ENCODE measurements around the gene MED29.

MED29 gene

DNA sequence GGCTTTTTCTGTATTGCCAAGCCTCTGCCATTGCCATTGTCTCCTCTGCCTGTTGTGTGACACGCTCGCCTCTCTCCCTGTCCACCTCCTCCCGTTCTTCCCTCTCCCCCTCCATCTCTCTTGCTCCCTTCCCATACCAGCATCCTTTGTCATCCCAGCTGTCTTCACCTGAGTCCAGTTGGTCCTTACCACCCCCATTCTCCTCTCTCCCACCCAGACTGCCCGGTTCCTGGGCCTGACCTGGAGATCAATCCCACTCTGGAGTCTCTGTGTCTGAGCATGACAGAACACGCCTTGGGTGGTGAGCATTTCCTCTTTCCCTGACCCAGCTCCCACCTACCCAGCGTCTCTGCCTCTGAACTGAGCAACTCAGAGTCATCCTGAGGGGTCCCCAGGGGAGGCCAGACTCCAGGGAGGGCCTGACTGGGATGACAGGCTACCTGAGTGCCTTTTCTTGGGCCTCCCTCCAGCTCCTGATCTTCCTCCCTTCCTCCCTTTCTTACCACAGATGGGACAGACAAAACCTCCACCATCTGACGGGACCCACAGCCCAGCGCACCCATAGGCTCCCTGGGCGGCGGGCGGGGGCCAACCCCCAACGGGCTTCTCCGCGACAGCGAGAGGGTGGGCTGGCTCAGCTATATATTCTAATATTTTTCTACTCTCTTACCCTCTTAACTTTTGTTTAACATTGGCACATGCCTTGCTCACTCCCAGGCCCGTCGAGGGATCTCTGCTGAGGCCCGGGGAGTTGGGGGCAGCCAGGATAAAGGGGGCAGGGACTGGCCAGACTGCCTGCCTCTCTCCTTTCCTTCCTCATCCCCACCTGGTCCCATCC lies 8.0 kb upstream of the MED29 start:
- TF ChIP-seq POLR2AphosphoS5 (IDR thresholded peaks at IDR 0.05; ENCODE audit: low read depth, low read length) (no peak), TAF1 (IDR thresholded peaks at IDR 0.05; ENCODE audit: borderline replicate concordance, insufficient read depth, low read length) (no peak), FOXP2 (optimal IDR thresholded peaks at IDR 0.05; ENCODE audit: borderline replicate concordance, extremely low read depth, extremely low read length, insufficient read depth) (no peak), SIN3A (IDR thresholded peaks at IDR 0.05; ENCODE audit: borderline replicate concordance, insufficient read depth, low read length) (no peak)
- TF ChIP-seq, protein P1, sequence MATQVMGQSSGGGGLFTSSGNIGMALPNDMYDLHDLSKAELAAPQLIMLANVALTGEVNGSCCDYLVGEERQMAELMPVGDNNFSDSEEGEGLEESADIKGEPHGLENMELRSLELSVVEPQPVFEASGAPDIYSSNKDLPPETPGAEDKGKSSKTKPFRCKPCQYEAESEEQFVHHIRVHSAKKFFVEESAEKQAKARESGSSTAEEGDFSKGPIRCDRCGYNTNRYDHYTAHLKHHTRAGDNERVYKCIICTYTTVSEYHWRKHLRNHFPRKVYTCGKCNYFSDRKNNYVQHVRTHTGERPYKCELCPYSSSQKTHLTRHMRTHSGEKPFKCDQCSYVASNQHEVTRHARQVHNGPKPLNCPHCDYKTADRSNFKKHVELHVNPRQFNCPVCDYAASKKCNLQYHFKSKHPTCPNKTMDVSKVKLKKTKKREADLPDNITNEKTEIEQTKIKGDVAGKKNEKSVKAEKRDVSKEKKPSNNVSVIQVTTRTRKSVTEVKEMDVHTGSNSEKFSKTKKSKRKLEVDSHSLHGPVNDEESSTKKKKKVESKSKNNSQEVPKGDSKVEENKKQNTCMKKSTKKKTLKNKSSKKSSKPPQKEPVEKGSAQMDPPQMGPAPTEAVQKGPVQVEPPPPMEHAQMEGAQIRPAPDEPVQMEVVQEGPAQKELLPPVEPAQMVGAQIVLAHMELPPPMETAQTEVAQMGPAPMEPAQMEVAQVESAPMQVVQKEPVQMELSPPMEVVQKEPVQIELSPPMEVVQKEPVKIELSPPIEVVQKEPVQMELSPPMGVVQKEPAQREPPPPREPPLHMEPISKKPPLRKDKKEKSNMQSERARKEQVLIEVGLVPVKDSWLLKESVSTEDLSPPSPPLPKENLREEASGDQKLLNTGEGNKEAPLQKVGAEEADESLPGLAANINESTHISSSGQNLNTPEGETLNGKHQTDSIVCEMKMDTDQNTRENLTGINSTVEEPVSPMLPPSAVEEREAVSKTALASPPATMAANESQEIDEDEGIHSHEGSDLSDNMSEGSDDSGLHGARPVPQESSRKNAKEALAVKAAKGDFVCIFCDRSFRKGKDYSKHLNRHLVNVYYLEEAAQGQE (IDR thresholded peaks at IDR 0.05; ENCODE audit: insufficient read depth in 1 of 2, low read depth in 2 of 2, low read length in 2 of 2): no peak

DNA sequence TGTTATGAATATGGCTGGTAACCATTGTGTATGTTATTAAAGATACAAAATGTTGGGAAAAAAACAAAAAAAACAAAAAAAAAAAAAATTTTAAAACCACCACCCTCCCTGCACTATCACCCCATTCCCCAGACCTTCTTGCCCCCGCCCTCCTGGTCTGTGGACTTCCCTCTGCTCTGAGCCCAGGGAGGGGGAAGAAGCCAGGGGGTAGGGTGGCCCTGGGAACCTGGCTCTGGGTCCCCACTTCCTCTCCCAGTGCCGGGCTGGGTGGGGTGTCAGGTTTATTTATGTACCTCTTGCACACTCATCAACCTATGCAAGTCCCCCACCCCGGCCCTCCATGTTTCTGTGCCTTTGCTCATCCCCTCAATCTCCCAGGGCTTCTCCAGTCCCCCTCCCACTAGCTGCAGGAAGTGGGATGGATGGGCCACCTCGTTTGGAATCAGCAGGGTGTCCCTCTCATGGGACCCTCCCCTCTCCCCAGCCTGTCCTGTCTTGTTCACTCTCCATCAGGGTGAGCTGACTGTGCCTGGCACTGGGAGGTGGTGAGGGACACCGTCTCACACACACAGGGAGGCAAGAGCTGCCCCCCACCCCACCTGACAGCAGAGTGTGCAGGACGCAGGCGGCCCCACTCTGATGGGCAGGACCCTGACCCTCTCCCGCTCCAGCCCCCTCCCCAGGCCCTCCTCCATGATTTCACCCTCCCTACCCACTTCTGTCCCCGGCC lies 6.2 kb upstream of the MED29 start:
- TF ChIP-seq SIN3A (IDR thresholded peaks at IDR 0.05; ENCODE audit: borderline replicate concordance, insufficient read depth, low read length) (no peak), POLR2AphosphoS5 (IDR thresholded peaks at IDR 0.05; ENCODE audit: low read depth, low read length) (no peak), FOXP2 (optimal IDR thresholded peaks at IDR 0.05; ENCODE audit: borderline replicate concordance, extremely low read depth, extremely low read length, insufficient read depth) (no peak), TAF1 (IDR thresholded peaks at IDR 0.05; ENCODE audit: borderline replicate concordance, insufficient read depth, low read length) (no peak)
- TF ChIP-seq, protein P1 (IDR thresholded peaks at IDR 0.05; ENCODE audit: insufficient read depth in 1 of 2, low read depth in 2 of 2, low read length in 2 of 2): no peak

DNA sequence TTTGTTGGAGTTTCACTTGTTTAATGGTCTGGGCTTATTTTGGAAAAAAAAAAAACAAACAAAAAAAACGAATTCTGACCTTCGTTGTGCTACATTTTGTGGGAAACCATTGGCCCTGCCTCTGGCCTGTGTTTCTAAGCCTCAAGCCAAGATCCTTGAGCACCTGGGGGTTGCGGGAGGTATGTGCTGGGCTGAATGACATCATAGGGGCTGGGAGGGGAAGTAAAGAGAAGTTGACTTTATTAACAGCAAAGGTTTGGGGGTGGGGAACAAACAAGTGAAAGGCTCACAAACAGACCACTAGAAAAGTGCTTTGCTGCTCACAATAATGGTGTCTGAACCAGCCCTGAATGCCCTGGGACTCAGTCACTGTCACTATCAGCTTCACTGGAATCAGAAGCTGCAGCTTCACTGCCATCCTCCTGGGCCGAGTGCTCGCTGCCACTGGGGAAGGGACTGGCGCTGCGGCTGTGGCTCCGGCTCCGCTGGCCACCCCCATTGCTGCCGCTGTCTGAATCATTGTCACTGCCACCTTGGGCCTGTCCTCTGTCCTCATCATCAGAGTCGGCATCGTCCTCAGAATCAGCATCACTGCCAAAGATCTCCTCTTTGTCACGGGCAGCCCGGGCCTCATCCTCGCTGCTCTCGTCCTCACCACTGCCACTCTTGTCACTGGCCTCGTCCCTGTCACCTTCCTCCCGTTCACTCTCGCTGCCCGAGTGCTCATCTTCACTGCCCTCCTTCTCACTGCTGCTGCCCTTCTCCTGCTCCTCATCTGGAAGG lies 5.4 kb upstream of the MED29 start:
- no peak for TF ChIP-seq TAF1 (IDR thresholded peaks at IDR 0.05; ENCODE audit: borderline replicate concordance, insufficient read depth, low read length)
- no peak for TF ChIP-seq POLR2AphosphoS5 (IDR thresholded peaks at IDR 0.05; ENCODE audit: low read depth, low read length)

DNA sequence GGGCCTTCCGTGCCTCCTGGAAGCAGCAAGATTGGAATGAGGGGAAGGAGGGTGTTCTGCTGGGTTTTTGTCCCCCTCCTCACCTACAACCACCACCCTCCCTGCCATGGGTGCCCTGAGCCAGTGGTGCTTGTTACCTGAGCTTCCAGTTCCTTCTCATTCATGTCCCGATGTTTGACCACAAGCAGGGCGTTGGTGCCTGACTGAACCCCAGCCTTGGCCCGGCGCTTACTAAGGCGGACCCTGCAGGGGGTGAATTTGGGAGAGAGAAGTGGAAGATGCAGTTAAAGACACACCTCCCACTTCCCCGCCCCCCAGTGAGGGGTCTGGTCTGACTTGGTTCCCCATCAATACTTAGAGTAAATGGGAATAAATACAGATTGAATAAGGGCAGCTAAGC lies 4.6 kb upstream of the MED29 start:
- TF ChIP-seq SIN3A (IDR thresholded peaks at IDR 0.05; ENCODE audit: borderline replicate concordance, insufficient read depth, low read length): no peak
- TF ChIP-seq, protein P1 (IDR thresholded peaks at IDR 0.05; ENCODE audit: insufficient read depth in 1 of 2, low read depth in 2 of 2, low read length in 2 of 2): no peak
- TF ChIP-seq POLR2AphosphoS5 (IDR thresholded peaks at IDR 0.05; ENCODE audit: low read depth, low read length): no peak
- TF ChIP-seq TAF1 (IDR thresholded peaks at IDR 0.05; ENCODE audit: borderline replicate concordance, insufficient read depth, low read length): no peak
- no peak for TF ChIP-seq FOXP2 (optimal IDR thresholded peaks at IDR 0.05; ENCODE audit: borderline replicate concordance, extremely low read depth, extremely low read length, insufficient read depth)

DNA sequence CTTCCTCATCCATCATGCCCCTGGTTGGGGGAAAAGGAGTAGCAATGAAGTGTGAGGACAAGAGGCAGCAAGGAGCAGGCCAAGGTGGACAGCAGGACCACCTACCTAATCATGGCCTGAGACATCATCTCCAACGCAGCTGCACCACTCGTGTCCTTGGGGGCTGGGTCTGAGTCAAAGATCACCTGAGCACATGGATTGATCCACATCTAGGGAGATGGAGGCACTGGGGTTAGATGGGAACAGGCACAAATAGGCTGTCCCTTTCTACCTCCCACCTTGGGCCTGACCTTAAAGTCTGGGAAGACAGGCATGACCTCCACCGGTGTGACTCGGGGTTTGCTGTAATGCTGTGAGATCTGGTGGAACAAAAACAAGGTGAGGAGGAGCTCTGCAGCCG lies 2.5 kb upstream of the MED29 start:
- TF ChIP-seq TAF1 (IDR thresholded peaks at IDR 0.05; ENCODE audit: borderline replicate concordance, insufficient read depth, low read length) (no peak), POLR2AphosphoS5 (IDR thresholded peaks at IDR 0.05; ENCODE audit: low read depth, low read length) (no peak), SIN3A (IDR thresholded peaks at IDR 0.05; ENCODE audit: borderline replicate concordance, insufficient read depth, low read length) (no peak), FOXP2 (optimal IDR thresholded peaks at IDR 0.05; ENCODE audit: borderline replicate concordance, extremely low read depth, extremely low read length, insufficient read depth) (no peak)
- TF ChIP-seq, protein P1 (IDR thresholded peaks at IDR 0.05; ENCODE audit: insufficient read depth in 1 of 2, low read depth in 2 of 2, low read length in 2 of 2): no peak
